SJSA1 (cell line): ENCODE measurements around the gene TMEM244. TPM values are rescaled to one million over a fixed set of nuclear protein-coding genes. Genes with fewer than 3 reads are reported as not detected.
"Not testable (repeated sequence)": the region's sequence is repeated elsewhere in the genome, so short reads cannot be mapped to it uniquely, and the experiment has no call there.

Experiments
- DNase-seq, 2 experiments: peaks; one replicate each; pipeline ENCODE4 v3.0.0-alpha.2; 2015 to 2020; ENCODE audit warnings: low spot score in 2 of 2, low read depth in 1 of 2
- H3K27ac ChIP-seq: fragments of 250-450 bp; sonication (Bioruptor Pico); 2 replicates; pipeline ENCODE4 v1.5.1; 2020; ENCODE audit warnings: mild to moderate bottlenecking, moderate library complexity
- H3K27me3 ChIP-seq: fragments of 250-450 bp; sonication (Bioruptor Pico); replicated peaks from 2 replicates; pipeline ENCODE4 v1.5.1; 2020; ENCODE audit warnings: mild to moderate bottlenecking, moderate library complexity
- H3K36me3 ChIP-seq: fragments of 250-450 bp; sonication (Bioruptor Pico); 2 replicates; pipeline ENCODE4 v1.5.1; 2020; ENCODE audit warnings: mild to moderate bottlenecking
- H3K4me1 ChIP-seq: fragments of 250-450 bp; sonication (Bioruptor Pico); replicated peaks from 2 replicates; pipeline ENCODE4 v1.6.1; 2021; ENCODE audit warnings: mild to moderate bottlenecking
- H3K4me3 ChIP-seq: fragments of 250-450 bp; sonication (Bioruptor Pico); 2 replicates; pipeline ENCODE4 v1.5.1; 2020; ENCODE audit warnings: mild to moderate bottlenecking
- H3K9me3 ChIP-seq: fragments of 250-450 bp; sonication (Bioruptor Pico); replicated peaks from 2 replicates; pipeline ENCODE4 v1.5.1; 2020; ENCODE audit warnings: mild to moderate bottlenecking
- total RNA-seq: library from RNA; depleted of rRNA; stranded (reverse); fragments of >200 nt; shearing (Covaris generic); gene quantifications from 2 replicates; pipeline ENCODE4 v1.2.3, GENCODE V29; 2014

Gene TMEM244
- total RNA-seq, 1 experiment from 2014 or later, result not detected

- no peak overlapping the region for H3K27ac ChIP-seq
- no peaks in the 10 kb centered on the region for H3K27me3 ChIP-seq
- H3K4me3 ChIP-seq, result no peak overlapping the region
- peaks cover under 1% of the 10 kb centered on the region for H3K4me1 ChIP-seq
- DNase-seq, result no peak
- H3K9me3 ChIP-seq, result no peaks in the 10 kb centered on the region
- no peaks in the 10 kb centered on the region for H3K36me3 ChIP-seq
Observed at GRCh38 chr6:129884211-129884610, 23.1 kb upstream of the TMEM244 start.

GRCh38 chr6:129882510-129883023 lies 21.5 kb upstream of the TMEM244 start:
- H3K4me3 ChIP-seq, result no peak overlapping the region

GRCh38 chr6:129877894-129878293 lies 16.8 kb upstream of the TMEM244 start:
- not testable (repeated sequence) for DNase-seq, H3K4me3 ChIP-seq, H3K9me3 ChIP-seq, H3K36me3 ChIP-seq, H3K27ac ChIP-seq, H3K4me1 ChIP-seq, H3K27me3 ChIP-seq

More at GRCh38 chr6:129882510-129883023, 21.5 kb upstream of the TMEM244 start:
- Histone ChIP-seq H3K9me3 (no peaks in the 10 kb centered on the region), H3K27me3 (no peaks in the 10 kb centered on the region), H3K27ac (no peak overlapping the region), H3K4me1 (no peaks in the 10 kb centered on the region), H3K36me3 (no peaks in the 10 kb centered on the region)
- DNase-seq, result no peak

GRCh38 chr6:129875610-129876520 lies 14.8 kb upstream of the TMEM244 start:
- Histone ChIP-seq H3K27ac (no peak overlapping the region), H3K4me1 (no peaks in the 10 kb centered on the region), H3K9me3 (no peaks in the 10 kb centered on the region), H3K36me3 (no peaks in the 10 kb centered on the region), H3K4me3 (no peak overlapping the region), H3K27me3 (no peaks in the 10 kb centered on the region)
- DNase-seq, result no peak

- Histone ChIP-seq H3K9me3 (no peaks in the 10 kb centered on the region), H3K4me1 (no peaks in the 10 kb centered on the region), H3K27me3 (no peaks in the 10 kb centered on the region), H3K36me3 (no peaks in the 10 kb centered on the region), H3K27ac (no peak overlapping the region), H3K4me3 (no peak overlapping the region)
- DNase-seq, result no peak
Observed at GRCh38 chr6:129874837-129875236, 13.7 kb upstream of the TMEM244 start.

- H3K4me3 ChIP-seq, result no peak overlapping the region
- no peaks in the 10 kb centered on the region for H3K27me3 ChIP-seq
- DNase-seq, result no peak
- no peaks in the 10 kb centered on the region for H3K4me1 ChIP-seq
- H3K27ac ChIP-seq, result no peak overlapping the region
- H3K36me3 ChIP-seq, result no peaks in the 10 kb centered on the region
- no peaks in the 10 kb centered on the region for H3K9me3 ChIP-seq
Observed at GRCh38 chr6:129872586-129872985, 11.5 kb upstream of the TMEM244 start.

- H3K4me1 ChIP-seq, result no peaks in the 10 kb centered on the region
- no peaks in the 10 kb centered on the region for H3K27me3 ChIP-seq
- no peak overlapping the region for H3K27ac ChIP-seq
- no peak overlapping the region for H3K4me3 ChIP-seq
- no peaks in the 10 kb centered on the region for H3K36me3 ChIP-seq
- no peaks in the 10 kb centered on the region for H3K9me3 ChIP-seq
- DNase-seq, result no peak
Observed at GRCh38 chr6:129871221-129871620, 10.1 kb upstream of the TMEM244 start.

- H3K36me3 ChIP-seq, result no peaks in the 10 kb centered on the region
- H3K9me3 ChIP-seq, result no peaks in the 10 kb centered on the region
- peaks cover 20% of the 10 kb centered on the region for H3K4me1 ChIP-seq
- no peaks in the 10 kb centered on the region for H3K27me3 ChIP-seq
- no peak overlapping the region for H3K4me3 ChIP-seq
- no peak overlapping the region for H3K27ac ChIP-seq
- no peak for DNase-seq
Observed at GRCh38 chr6:129867403-129867802, 6.3 kb upstream of the TMEM244 start.

- no peak overlapping the region for H3K4me3 ChIP-seq
- H3K4me1 ChIP-seq, result peaks cover 27% of the 10 kb centered on the region
- no peak for DNase-seq
- no peaks in the 10 kb centered on the region for H3K27me3 ChIP-seq
- H3K36me3 ChIP-seq, result no peaks in the 10 kb centered on the region
- no peaks in the 10 kb centered on the region for H3K9me3 ChIP-seq
- H3K27ac ChIP-seq, result no peak overlapping the region
Observed at GRCh38 chr6:129866688-129867087, 5.6 kb upstream of the TMEM244 start.

- no peaks in the 10 kb centered on the region for H3K27me3 ChIP-seq
- H3K27ac ChIP-seq, result no peak overlapping the region
- DNase-seq, result no peak
- H3K36me3 ChIP-seq, result no peaks in the 10 kb centered on the region
- H3K4me1 ChIP-seq, result peaks cover 31% of the 10 kb centered on the region
- no peak overlapping the region for H3K4me3 ChIP-seq
- H3K9me3 ChIP-seq, result no peaks in the 10 kb centered on the region
Observed at GRCh38 chr6:129866256-129866655, 5.1 kb upstream of the TMEM244 start.

GRCh38 chr6:129865013-129865412 lies 3.9 kb upstream of the TMEM244 start:
- DNase-seq, result no peak
- no peaks in the 10 kb centered on the region for H3K27me3 ChIP-seq
- no peak overlapping the region for H3K27ac ChIP-seq
- H3K36me3 ChIP-seq, result no peaks in the 10 kb centered on the region
- no peak overlapping the region for H3K4me3 ChIP-seq
- no peaks in the 10 kb centered on the region for H3K9me3 ChIP-seq
- peaks cover 41% of the 10 kb centered on the region for H3K4me1 ChIP-seq

- H3K27ac ChIP-seq, result peak overlapping the region; percentile 64
- peak; percentile 65 to 75 for DNase-seq
Observed at GRCh38 chr6:129863664-129864063, 2.5 kb upstream of the TMEM244 start.

GRCh38 chr6:129859524-129859923 lies 1.6 kb downstream of the TMEM244 start:
- Histone ChIP-seq H3K4me3 (no peak overlapping the region), H3K4me1 (peaks cover 56% of the 10 kb centered on the region), H3K36me3 (no peaks in the 10 kb centered on the region), H3K9me3 (no peaks in the 10 kb centered on the region), H3K27ac (peak overlapping the region; percentile 68), H3K27me3 (no peaks in the 10 kb centered on the region)
- DNase-seq, result peak in 1 of 2 experiments; percentile 33

More at GRCh38 chr6:129863664-129864063, 2.5 kb upstream of the TMEM244 start:
- Histone ChIP-seq H3K9me3 (no peaks in the 10 kb centered on the region), H3K4me3 (no peak overlapping the region), H3K36me3 (no peaks in the 10 kb centered on the region), H3K27me3 (no peaks in the 10 kb centered on the region), H3K4me1 (peaks cover 52% of the 10 kb centered on the region)

GRCh38 chr6:129857838-129858237 lies 3.3 kb downstream of the TMEM244 start:
- DNase-seq, result no peak
- no peaks in the 10 kb centered on the region for H3K36me3 ChIP-seq
- no peak overlapping the region for H3K4me3 ChIP-seq
- no peak overlapping the region for H3K27ac ChIP-seq
- H3K27me3 ChIP-seq, result no peaks in the 10 kb centered on the region
- peaks cover 52% of the 10 kb centered on the region for H3K4me1 ChIP-seq
- H3K9me3 ChIP-seq, result no peaks in the 10 kb centered on the region
